Stimulated activated CD4-positive, alpha-beta T cell treated with anti-CD3 and anti-CD28 coated beads, Interleukin-4, amount 100 ng/mL, for 1 hour (primary cell): ENCODE results near the gene ABCC6.
"Not testable (repeated sequence)": the region's sequence is repeated elsewhere in the genome, so short reads cannot be mapped to it uniquely, and the experiment has no call there.

Experiments
- DNase-seq: peaks from one replicate; pipeline ENCODE4 v3.0.0-alpha.2; 2020

The ABCC6 gene

DNA sequence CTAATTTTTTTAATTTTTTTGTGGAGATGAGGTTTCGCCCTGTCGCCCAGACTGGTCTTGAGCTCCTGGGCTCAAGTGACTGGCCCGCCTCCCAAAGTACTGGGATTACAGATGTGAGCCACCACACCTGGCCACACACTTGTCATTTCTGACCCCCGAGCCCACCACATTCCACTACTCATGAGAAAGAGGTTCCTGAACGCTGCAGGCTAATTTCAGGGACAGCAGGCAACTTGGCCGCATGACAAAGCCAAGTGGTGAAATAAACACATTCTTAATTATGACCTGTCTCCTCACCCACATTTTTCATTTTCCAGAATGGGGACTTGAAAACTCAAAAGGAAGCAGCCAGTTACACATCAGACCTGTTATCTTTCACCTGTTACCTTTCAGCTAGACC, 114.5 kb downstream of the ABCC6 start:
- no peak for DNase-seq

DNA sequence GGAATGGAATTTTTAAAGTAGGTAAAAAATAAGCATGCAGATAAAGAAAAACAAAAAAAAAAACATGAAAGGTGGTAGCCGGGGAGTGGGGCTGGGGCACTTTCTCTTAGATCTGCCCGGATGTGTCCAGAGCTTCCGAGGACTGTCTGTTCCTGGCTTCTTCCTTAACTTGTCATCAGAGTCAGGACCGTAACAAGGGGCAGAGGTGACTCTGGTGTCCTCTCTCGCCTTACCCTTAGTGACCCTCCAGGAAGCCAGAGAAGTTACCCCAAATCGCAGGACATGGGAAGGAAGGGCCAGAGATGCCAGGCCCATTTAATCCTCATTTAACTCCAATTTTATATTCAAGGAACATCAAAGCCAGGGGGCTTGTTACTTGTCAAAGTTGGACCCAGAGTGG, 115.5 kb downstream of the ABCC6 start:
- no peak for DNase-seq

DNA sequence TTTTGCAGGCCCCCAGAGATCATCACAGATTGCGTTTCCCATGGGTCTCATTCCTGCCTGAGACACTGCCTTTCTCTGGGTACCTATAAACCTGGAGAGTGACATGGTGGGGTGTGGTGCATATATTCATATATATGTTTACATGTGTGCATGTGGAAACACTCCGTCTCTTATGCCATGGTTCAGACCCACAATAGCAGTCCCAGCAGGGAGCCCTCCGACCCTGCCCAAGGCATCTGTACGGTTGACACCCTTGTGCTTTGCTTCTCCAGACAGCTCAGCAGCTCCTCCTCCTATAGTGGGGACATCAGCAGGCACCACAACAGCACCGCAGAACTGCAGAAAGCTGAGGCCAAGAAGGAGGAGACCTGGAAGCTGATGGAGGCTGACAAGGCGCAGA, 116.8 kb downstream of the ABCC6 start:
- DNase-seq: no peak

DNA sequence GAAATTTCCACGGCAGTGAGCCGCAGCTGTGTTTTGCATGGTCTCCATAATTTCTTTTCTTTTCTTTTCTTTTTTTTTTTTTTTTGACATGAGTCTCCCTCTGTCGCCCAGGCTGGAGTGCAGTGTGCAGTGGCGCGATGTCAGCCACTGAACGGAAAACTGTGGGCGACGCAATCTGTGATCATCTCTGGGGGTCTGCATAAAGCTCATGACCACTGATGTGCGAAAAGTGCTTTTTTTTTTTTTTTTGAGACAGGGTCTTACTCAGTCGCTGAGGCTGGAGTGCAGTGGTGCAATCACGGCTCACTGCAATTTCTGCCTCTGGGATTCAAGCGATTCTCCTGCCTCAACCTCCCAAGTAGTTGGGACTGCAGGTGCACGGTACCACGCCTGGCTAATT, 117.6 kb downstream of the ABCC6 start:
- DNase-seq: no peak

DNA sequence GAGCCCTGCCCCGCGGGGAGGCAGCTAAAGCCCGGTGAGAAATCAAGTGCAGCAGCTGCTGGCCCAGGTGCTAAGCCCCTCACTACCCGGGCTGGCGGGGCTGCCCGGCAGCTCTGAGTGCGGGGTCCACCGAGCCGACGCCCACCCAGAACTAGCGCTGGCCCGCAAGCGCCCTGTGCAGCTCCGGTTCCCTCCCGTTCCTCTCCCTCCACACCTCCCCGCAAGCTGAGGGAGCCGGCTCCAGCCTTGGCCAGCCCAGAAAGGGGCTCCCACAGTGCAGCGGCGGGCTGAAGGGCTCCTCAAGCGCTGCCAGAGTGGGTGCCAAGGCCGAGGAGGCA, 118.5 kb downstream of the ABCC6 start:
- not testable (repeated sequence) for DNase-seq

DNA sequence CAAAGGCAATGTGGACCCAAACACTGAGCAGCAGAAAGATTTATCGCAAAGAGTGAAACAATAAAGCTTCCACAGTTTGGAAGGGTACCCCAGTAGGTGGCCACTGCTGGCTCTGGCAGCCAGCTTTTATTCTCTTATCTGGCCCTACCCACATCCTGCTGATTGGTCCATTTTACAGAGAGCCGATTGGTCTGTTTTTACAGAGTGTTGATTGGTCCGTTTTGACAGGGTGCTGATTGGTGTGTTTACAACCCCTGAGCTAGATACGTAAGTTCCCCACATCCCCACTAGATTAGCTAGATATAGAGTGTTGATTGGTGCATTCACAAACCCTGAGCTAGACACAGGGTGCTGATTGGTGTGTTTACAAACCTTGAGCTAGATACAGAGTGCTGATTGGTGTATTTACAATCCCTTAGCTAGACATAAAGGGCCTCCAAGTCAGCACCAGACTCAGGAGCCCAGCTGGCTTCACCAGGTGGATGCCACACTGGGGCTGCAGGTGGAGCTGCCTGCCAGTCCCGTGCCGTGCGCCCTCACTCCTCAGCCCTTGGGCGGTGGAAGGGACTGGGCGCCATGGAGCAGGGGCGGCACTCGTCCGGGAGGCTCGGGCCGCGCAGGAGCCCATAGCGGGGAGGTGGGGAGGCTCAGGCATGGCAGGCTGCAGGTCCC, 119.0 kb downstream of the ABCC6 start:
- not testable (repeated sequence) for DNase-seq

DNA sequence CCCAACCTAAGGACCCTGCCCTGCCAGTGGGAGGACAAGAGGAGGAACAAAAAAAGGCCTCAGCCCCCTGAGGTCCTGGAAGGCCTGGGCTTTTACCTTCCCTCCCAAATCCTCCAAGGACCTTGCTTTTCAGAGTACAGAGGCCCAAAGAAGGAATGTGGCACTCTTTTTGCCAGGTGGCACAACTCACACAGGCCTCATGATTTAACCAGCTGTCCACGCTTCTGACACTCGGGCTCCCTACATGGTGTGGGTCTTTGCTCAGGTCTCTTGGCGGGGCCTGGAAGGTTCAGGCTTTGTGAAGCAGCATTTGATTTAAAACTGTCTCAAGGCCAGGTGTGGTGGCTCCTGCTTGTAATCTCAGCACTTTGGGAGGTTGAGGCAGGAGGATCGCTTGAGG, 120.6 kb downstream of the ABCC6 start:
- no peak for DNase-seq

DNA sequence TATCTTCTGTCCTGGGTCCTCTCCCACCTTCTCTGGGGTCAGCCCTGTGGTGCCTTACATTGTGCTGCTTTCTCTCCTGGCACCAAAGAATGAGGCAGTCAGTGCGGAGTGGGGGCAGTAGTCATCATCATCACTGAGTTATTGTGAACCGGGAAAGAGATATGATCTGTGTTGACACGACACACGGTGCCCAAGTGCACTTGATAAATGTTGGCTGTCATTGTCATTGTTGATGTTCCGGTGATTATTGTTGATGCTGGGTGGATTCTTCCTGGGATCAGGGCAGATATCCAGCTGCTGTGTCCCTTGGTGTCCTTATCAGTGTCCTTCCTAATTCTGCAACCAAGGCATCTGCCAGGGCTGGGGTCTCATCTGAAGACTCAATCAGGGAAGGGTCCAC, 121.7 kb downstream of the ABCC6 start:
- DNase-seq: no peak

DNA sequence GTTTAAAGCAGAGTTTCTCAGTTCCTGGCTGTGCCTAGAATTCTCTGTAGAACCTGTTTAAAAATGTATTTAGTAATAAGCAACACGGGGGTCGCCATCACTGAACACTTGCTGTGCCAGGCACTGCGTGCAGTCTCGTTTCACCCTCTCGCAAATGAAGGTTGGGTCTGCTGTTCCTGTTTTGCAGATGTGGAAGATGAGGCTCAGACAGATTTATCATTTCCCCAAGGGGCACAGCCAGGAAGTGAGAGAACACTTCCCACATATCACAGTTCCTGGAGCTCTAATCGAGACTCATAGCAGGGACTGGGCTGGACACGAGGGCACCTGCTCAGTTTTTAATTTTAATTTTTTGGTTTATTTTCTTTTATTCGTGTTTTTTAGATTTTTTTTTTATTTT, 122.7 kb downstream of the ABCC6 start:
- DNase-seq: no peak

DNA sequence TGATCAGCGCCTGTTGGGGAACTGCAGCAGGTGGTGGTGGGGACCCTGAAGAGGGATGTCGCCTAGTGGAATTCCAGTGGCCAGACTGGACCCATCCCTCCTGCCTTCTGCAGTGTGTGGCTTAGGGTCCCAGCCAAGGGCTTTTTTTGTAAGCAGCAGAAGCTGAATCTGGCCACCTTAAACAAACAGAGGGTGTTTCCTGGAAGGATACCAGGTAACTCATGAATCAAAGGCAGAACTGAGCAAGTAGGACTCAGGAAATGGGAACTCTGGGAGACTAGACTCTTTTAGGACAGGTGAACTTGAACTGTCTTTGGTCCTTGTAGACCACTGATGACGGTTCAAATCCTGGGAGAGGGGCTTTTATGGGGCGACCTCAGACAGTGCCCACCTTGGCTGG, 124.0 kb downstream of the ABCC6 start:
- no peak for DNase-seq
